ENCODE data around the gene UPK1B. TPM values are rescaled to one million over a fixed set of nuclear protein-coding genes. Genes with fewer than 3 reads are reported as not detected.
"Not testable (repeated sequence)": the region's sequence is repeated elsewhere in the genome, so short reads cannot be mapped to it uniquely, and the experiment has no call there.

UPK1B gene
- total and polyA plus RNA-seq, 4 experiments from 2014 or later: not detected

DNA sequence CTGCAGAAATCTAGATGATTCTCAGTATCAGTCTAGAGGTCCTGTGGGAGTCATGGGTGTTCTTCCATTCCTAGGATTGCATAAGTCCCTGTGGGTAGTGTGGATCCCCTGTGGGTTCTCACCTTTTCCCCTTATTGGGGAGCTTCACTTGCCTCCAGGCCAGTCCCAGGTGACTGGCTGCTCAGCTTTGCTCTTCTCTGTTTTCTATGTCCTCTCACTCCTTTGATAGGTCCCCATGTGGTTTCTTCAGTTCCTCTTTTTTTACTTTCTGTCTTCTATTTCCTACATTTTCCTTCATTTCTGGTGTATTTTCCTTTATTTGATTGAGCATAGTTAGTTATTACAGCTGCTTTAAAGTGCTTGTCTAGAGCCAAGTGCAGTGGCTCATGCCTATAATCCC is 16.5 kb upstream of the UPK1B start:
- Histone ChIP-seq H3K27ac (ENCODE audit: low read depth, low read length) (no peak overlapping the region), H3K27me3 (ENCODE audit: insufficient read depth, low read length) (no peaks in the 10 kb centered on the region), H3K9me3 (ENCODE audit: control insufficient read depth in 1 of 2, low read length in 2 of 2) (no peaks in the 10 kb centered on the region), H3K4me3 (ENCODE audit: low read length in 2 of 2) (no peak overlapping the region), H3K36me3 (ENCODE audit: insufficient read depth, low read length) (no peaks in the 10 kb centered on the region), H3K4me1 (ENCODE audit: insufficient read depth, low read length) (no peaks in the 10 kb centered on the region)
- Mint-ChIP-seq H3K4me3 (no peak overlapping the region), H3K36me3 (peaks cover 0 to 4% of the 10 kb centered on the region in 2 donors), H3K27me3 (peaks cover 11 to 22% of the 10 kb centered on the region in 2 donors), H3K9me3 (peaks cover 0 to 38% (median 36%) of the 10 kb centered on the region in 8 donors), H3K27ac (no peak overlapping the region), H3K4me1 (no peaks in the 10 kb centered on the region)
- CTCF ChIA-PET (ENCODE audit: partially characterized antibody): no interaction called here
- intact Hi-C loops (cut with micrococcal nuclease): no loop called here
- DNase-seq: no peak
- POLR2A ChIA-PET (ENCODE audit: partially characterized antibody): no interaction called here

DNA sequence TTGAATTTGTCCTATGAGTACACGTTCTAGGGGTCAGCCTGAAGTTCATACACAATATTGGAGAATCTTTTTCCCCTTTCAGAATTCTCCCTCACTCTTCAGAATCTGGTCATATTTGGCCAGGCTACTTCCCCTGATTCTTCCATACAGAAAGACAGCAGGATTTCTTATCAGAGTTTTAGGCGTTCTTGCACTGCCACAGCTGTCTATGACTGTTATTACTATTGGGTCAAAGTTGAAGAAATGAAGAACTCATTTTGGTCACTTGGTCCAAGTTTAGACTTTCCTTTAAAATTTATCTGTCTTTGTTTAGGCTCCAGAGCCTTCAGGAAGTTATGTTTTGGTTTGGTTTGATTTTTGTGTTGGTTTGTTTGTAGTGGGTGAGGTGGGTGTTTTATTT is 15.4 kb upstream of the UPK1B start:
- no peak overlapping the region for H3K4me3 Mint-ChIP-seq
- peaks cover 0 to 4% of the 10 kb centered on the region in 2 donors for H3K36me3 Mint-ChIP-seq
- DNase-seq: no peak

GRCh38 chr3:119160361-119160760 is 13.0 kb upstream of the UPK1B start:
- Histone ChIP-seq H3K27me3 (ENCODE audit: insufficient read depth, low read length) (no peaks in the 10 kb centered on the region), H3K9me3 (ENCODE audit: control insufficient read depth in 1 of 2, low read length in 2 of 2) (no peaks in the 10 kb centered on the region), H3K4me3 (ENCODE audit: low read length in 2 of 2) (no peak overlapping the region), H3K36me3 (ENCODE audit: insufficient read depth, low read length) (no peaks in the 10 kb centered on the region), H3K27ac (ENCODE audit: low read depth, low read length) (no peak overlapping the region), H3K4me1 (ENCODE audit: insufficient read depth, low read length) (no peaks in the 10 kb centered on the region)
- Mint-ChIP-seq H3K27me3 (peaks cover 17 to 19% of the 10 kb centered on the region in 2 donors), H3K4me1 (no peaks in the 10 kb centered on the region), H3K27ac (no peak overlapping the region), H3K4me3 (no peak overlapping the region), H3K9me3 (peaks cover 0 to 21% (median 15%) of the 10 kb centered on the region in 8 donors), H3K36me3 (no peaks in the 10 kb centered on the region)
- CTCF ChIA-PET (ENCODE audit: partially characterized antibody): no interaction called here
- no peak for DNase-seq
- POLR2A ChIA-PET (ENCODE audit: partially characterized antibody): no interaction called here
- intact Hi-C loops (cut with micrococcal nuclease): no loop called here

More for the DNA sequence above, 15.4 kb upstream of the UPK1B start:
- Histone ChIP-seq H3K4me3 (ENCODE audit: low read length in 2 of 2) (no peak overlapping the region), H3K4me1 (ENCODE audit: insufficient read depth, low read length) (no peaks in the 10 kb centered on the region), H3K9me3 (ENCODE audit: control insufficient read depth in 1 of 2, low read length in 2 of 2) (no peaks in the 10 kb centered on the region), H3K36me3 (ENCODE audit: insufficient read depth, low read length) (no peaks in the 10 kb centered on the region), H3K27ac (ENCODE audit: low read depth, low read length) (no peak overlapping the region), H3K27me3 (ENCODE audit: insufficient read depth, low read length) (no peaks in the 10 kb centered on the region)
- ChIA-PET POLR2A (ENCODE audit: partially characterized antibody) (no interaction called here), CTCF (ENCODE audit: partially characterized antibody) (no interaction called here)
- intact Hi-C loops (cut with micrococcal nuclease): no loop called here
- Mint-ChIP-seq H3K4me1 (no peaks in the 10 kb centered on the region), H3K27me3 (peaks cover 15 to 24% of the 10 kb centered on the region in 2 donors), H3K9me3 (peaks cover 0 to 39% (median 34%) of the 10 kb centered on the region in 8 donors), H3K27ac (no peak overlapping the region)

DNA sequence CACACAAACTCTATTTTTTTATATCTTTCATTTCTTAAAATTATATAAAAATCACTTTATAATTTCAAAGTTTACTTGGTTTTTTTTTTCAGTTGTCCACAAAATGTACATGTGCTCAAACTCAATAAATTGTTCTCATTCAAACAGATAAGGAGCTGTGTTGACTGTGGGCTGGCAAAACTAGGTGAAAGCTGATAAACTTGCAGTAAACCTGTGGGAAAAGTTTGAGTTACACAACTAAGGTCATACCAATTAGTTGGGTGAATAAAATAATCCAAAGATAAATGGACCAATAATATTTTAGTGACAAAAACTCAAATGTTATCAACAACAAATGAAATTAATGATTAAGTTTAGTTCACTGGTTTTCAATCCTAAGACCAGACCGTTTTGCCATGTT is 12.6 kb upstream of the UPK1B start:
- Mint-ChIP-seq H3K27me3 (peaks cover 14 to 19% of the 10 kb centered on the region in 2 donors), H3K9me3 (peaks cover 0 to 19% (median 13%) of the 10 kb centered on the region in 8 donors), H3K4me3 (no peak overlapping the region), H3K4me1 (no peaks in the 10 kb centered on the region), H3K36me3 (no peaks in the 10 kb centered on the region), H3K27ac (no peak overlapping the region)
- Histone ChIP-seq H3K9me3 (ENCODE audit: control insufficient read depth in 1 of 2, low read length in 2 of 2) (no peaks in the 10 kb centered on the region), H3K4me1 (ENCODE audit: insufficient read depth, low read length) (no peaks in the 10 kb centered on the region), H3K27me3 (ENCODE audit: insufficient read depth, low read length) (no peaks in the 10 kb centered on the region), H3K4me3 (ENCODE audit: low read length in 2 of 2) (no peak overlapping the region), H3K36me3 (ENCODE audit: insufficient read depth, low read length) (no peaks in the 10 kb centered on the region), H3K27ac (ENCODE audit: low read depth, low read length) (no peak overlapping the region)
- intact Hi-C loops (cut with micrococcal nuclease): no loop called here
- no peak for DNase-seq
- POLR2A ChIA-PET (ENCODE audit: partially characterized antibody): interaction anchor here (0.5 kb wide), 1 partner anchor 9 kb away, joined by 3 read pairs; no protein-coding TSS in a partner anchor
- CTCF ChIA-PET (ENCODE audit: partially characterized antibody): no interaction called here

- H3K27ac Mint-ChIP-seq: no peak overlapping the region
- H3K27ac ChIP-seq (ENCODE audit: low read depth, low read length): no peak overlapping the region
- H3K36me3 ChIP-seq (ENCODE audit: insufficient read depth, low read length): no peaks in the 10 kb centered on the region
- H3K4me3 ChIP-seq (ENCODE audit: low read length in 2 of 2): no peak overlapping the region
- intact Hi-C loops (cut with micrococcal nuclease): no loop called here
- peaks cover 0 to 19% (median 13%) of the 10 kb centered on the region in 8 donors for H3K9me3 Mint-ChIP-seq
- H3K4me3 Mint-ChIP-seq: no peak overlapping the region
- H3K4me1 Mint-ChIP-seq: no peaks in the 10 kb centered on the region
- H3K27me3 Mint-ChIP-seq: peaks cover 12 to 19% of the 10 kb centered on the region in 2 donors
- no peak for DNase-seq
- H3K36me3 Mint-ChIP-seq: no peaks in the 10 kb centered on the region
- H3K27me3 ChIP-seq (ENCODE audit: insufficient read depth, low read length): no peaks in the 10 kb centered on the region
- ChIA-PET POLR2A (ENCODE audit: partially characterized antibody) (interaction anchor here (0.5 kb wide), 1 partner anchor 10 kb away, joined by 3 read pairs; no protein-coding TSS in a partner anchor), CTCF (ENCODE audit: partially characterized antibody) (no interaction called here)
- H3K9me3 ChIP-seq (ENCODE audit: control insufficient read depth in 1 of 2, low read length in 2 of 2): no peaks in the 10 kb centered on the region
- H3K4me1 ChIP-seq (ENCODE audit: insufficient read depth, low read length): no peaks in the 10 kb centered on the region
These were observed 12.2 kb upstream of the UPK1B start for GRCh38 chr3:119161240-119161639.

DNA sequence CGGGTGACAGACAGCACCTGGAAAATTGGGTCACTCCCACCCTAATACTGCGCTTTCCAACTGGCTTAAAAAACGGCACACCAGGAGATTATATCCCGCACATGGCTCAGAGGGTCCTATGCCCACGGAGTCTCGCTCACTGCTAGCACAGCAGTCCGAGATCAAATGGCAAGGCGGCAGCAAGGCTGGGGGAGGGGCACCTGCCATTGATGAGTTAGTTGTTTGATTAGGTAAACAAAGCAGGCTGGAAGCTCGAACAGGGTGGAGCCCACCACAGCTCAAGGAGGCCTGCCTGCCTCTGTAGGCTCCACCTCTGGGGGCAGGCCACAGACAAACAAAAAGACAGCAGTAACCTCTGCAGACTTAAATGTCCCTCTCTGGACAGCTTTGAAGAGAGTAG is 8.7 kb upstream of the UPK1B start:
- H3K36me3 Mint-ChIP-seq: not testable (repeated sequence)

DNA sequence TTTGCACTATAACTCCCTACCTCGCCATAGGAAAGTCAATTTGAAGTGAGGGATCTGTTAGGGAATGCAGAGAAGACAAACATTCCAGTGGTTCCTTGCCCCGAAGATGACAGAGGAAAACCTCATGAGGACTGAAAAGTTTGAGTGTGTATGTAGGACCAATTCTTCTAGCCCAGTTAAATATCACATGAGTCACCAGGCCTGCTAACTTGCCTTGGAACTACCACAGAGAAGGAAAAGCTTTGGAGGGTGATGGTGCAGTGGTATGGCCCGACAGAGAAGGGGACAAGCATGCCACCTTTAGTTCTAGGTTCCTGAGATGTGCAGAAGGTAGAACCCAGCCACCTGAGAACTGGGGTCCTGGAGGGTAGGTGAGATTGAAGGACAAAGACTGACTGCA is 2.6 kb upstream of the UPK1B start:
- Mint-ChIP-seq H3K4me3 (no peak overlapping the region), H3K27me3 (peaks cover 0 to 5% of the 10 kb centered on the region in 2 donors), H3K36me3 (no peaks in the 10 kb centered on the region), H3K9me3 (peaks cover 0 to 2% (median 0%) of the 10 kb centered on the region in 8 donors), H3K4me1 (no peaks in the 10 kb centered on the region), H3K27ac (no peak overlapping the region)
- Histone ChIP-seq H3K27ac (ENCODE audit: low read depth, low read length) (no peak overlapping the region), H3K36me3 (ENCODE audit: insufficient read depth, low read length) (no peaks in the 10 kb centered on the region), H3K4me1 (ENCODE audit: insufficient read depth, low read length) (no peaks in the 10 kb centered on the region), H3K4me3 (ENCODE audit: low read length in 2 of 2) (no peak overlapping the region), H3K9me3 (ENCODE audit: control insufficient read depth in 1 of 2, low read length in 2 of 2) (no peaks in the 10 kb centered on the region), H3K27me3 (ENCODE audit: insufficient read depth, low read length) (no peaks in the 10 kb centered on the region)
- DNase-seq: no peak
- ChIA-PET CTCF (ENCODE audit: partially characterized antibody) (no interaction called here), POLR2A (ENCODE audit: partially characterized antibody) (no interaction called here)
- intact Hi-C loops (cut with micrococcal nuclease): no loop called here

More for the DNA sequence above, 8.7 kb upstream of the UPK1B start:
- H3K36me3 ChIP-seq (ENCODE audit: insufficient read depth, low read length); DNase-seq; H3K4me1 Mint-ChIP-seq; CTCF ChIA-PET (ENCODE audit: partially characterized antibody); H3K27me3 ChIP-seq (ENCODE audit: insufficient read depth, low read length); H3K4me3 ChIP-seq (ENCODE audit: low read length in 2 of 2); H3K4me1 ChIP-seq (ENCODE audit: insufficient read depth, low read length); H3K9me3 Mint-ChIP-seq; H3K9me3 ChIP-seq (ENCODE audit: control insufficient read depth in 1 of 2, low read length in 2 of 2); H3K27ac Mint-ChIP-seq; H3K4me3 Mint-ChIP-seq; intact Hi-C loops (cut with micrococcal nuclease); POLR2A ChIA-PET (ENCODE audit: partially characterized antibody); H3K27ac ChIP-seq (ENCODE audit: low read depth, low read length): not testable (repeated sequence)
- peaks cover 6 to 17% of the 10 kb centered on the region in 2 donors for H3K27me3 Mint-ChIP-seq
